Psoas muscle (tissue), 8 donors: Measurements from ENCODE around the gene MAGI1. TPM values are rescaled to one million over a fixed set of nuclear protein-coding genes. Genes with fewer than 3 reads are reported as not detected.

ENCODE experiments used
- ATAC-seq, 4 donors: fragments of 200-7000 bp; cut with Tn5 transposase; one replicate each; pipeline ENCODE4 v1.9.1; 2020; ENCODE audit warnings: moderate library complexity in 3 of 4, mild to moderate bottlenecking in 2 of 4
- DNase-seq, 2 donors: peaks; one replicate each; pipeline ENCODE4 v3.0.0-alpha.2; 2020
- H3K27ac ChIP-seq: fragments of 200-600 bp; one replicate; pipeline ENCODE4 v1.8.0; 2022
- H3K27me3 ChIP-seq, 3 donors: fragments of 200-600 bp in 1 of 3; one replicate each; pipeline versions ENCODE4 v1.6.1 to v1.8.0; 2013 to 2022; ENCODE audit warnings: low read length in 2 of 3, mild to moderate bottlenecking in 2 of 3, moderate library complexity in 1 of 3; ENCODE audit not compliant: insufficient read depth in 3 of 3
- H3K36me3 ChIP-seq, 2 donors: fragments of 200-600 bp in 1 of 2; one replicate each; pipeline versions ENCODE4 v1.6.1 to v1.8.0; 2013 to 2022; ENCODE audit warnings: low read depth in 1 of 2, mild to moderate bottlenecking in 1 of 2, moderate library complexity in 1 of 2; ENCODE audit not compliant: insufficient read depth in 1 of 2
- H3K4me1 ChIP-seq: fragments of 200-600 bp; one replicate; pipeline ENCODE4 v1.8.0; 2022
- H3K4me3 ChIP-seq: fragments of 200-600 bp; one replicate; pipeline ENCODE4 v1.8.0; 2022; ENCODE audit warnings: mild to moderate bottlenecking
- H3K9me3 ChIP-seq: fragments of 200-600 bp; one replicate; pipeline ENCODE4 v1.8.0; 2022
- CTCF ChIP-seq: fragments of 200-600 bp; IDR thresholded peaks from one replicate; pipeline ENCODE4 v1.8.0; 2022; ENCODE audit warnings: antibody characterized with exemption
- WGBS, 3 donors: extraction: QIAGEN DNeasy Blood & Tissue Kit; methylation state at CpG; one replicate each; pipeline versions ENCODE4 v1.1.6 to v1.1.7; 2013; 5-methylcytosine and 5-hydroxymethylcytosine counted together
- intact Hi-C, 2 donors: fragments of 100-400 bp; cut with DNase I; formaldehyde crosslinking; loops; one replicate each; pipeline versions ENCODE4 v1.11.0 to v1.14.2; 2022
- polyA plus RNA-seq, 3 donors: library from polyadenylated mRNA; stranded (reverse); fragments of 200-250 nt; gene quantifications; one replicate each; pipeline ENCODE4 v1.2.3, GENCODE V29; 2013
- total RNA-seq, 4 donors: library from RNA; stranded (reverse); fragmentation: NEBNext Ultra II Directional in 2 of 4; extraction: Animal tissue kit (Norgen Biotek cat#: 25700) in 2 of 4; gene quantifications; one replicate each; pipeline versions ENCODE4 v1.2.1 to v1.2.4, GENCODE V29; 2021 to 2023
- donor health status: healthy with polysubstance abuse.
- donor health status: DM: no; HTN: no; CAD: no; lungs with moderate emphysema.
- donor health status: Bipolar disorder and iron deficiency.
- donor health status: healthy.
- donor health status: DM: yes; HTN: yes; CAD: no.
- donor health status: DM: no; HTN: no; CAD: no.
- donor health status: DM: no; HTN: no; CAD: no.
- donor health status: DM: yes; HTN: yes; CAD: no.

Gene MAGI1
- total and polyA plus RNA-seq, 7 donors = 4.5 to 8.1 (median 6.3) TPM

- ATAC-seq (no peak), DNase-seq (no peak)
- WGBS, 3 donors = 88 to 94% (median 92%) methylated on average over 3 of the region's 3 CpGs
- no peak for TF ChIP-seq CTCF
- Histone ChIP-seq H3K4me1 (no peaks in the 10 kb centered on the region), H3K27ac (no peak overlapping the region), H3K27me3 (no peaks in the 10 kb centered on the region), H3K9me3 (no peaks in the 10 kb centered on the region), H3K36me3 (no peaks in the 10 kb centered on the region), H3K4me3 (no peak overlapping the region)
- intact Hi-C loops = no loop called here
Measured at GRCh38 chr3:65850261-65850660, 188.5 kb downstream of the MAGI1 start.

- DNase-seq (no peak), ATAC-seq (no peak)
- Histone ChIP-seq H3K9me3 (no peaks in the 10 kb centered on the region), H3K27ac (no peak overlapping the region), H3K36me3 (no peaks in the 10 kb centered on the region), H3K4me1 (no peaks in the 10 kb centered on the region), H3K27me3 (no peaks in the 10 kb centered on the region), H3K4me3 (no peak overlapping the region)
- WGBS, 3 donors = 87 to 94% (median 88%) methylated on average over 7 of the region's 7 CpGs
- no peak for TF ChIP-seq CTCF
- intact Hi-C loops = no loop called here
Measured at GRCh38 chr3:65848024-65848423, 190.7 kb downstream of the MAGI1 start.

GRCh38 chr3:65846936-65847335 is 191.8 kb downstream of the MAGI1 start:
- Histone ChIP-seq H3K27me3 (no peaks in the 10 kb centered on the region), H3K4me1 (no peaks in the 10 kb centered on the region), H3K9me3 (no peaks in the 10 kb centered on the region), H3K4me3 (no peak overlapping the region), H3K27ac (no peak overlapping the region), H3K36me3 (no peaks in the 10 kb centered on the region)
- DNase-seq (no peak), ATAC-seq (no peak)
- 39 to 74% (median 43%) methylated on average over 1 of the region's 1 CpG for WGBS, 3 donors
- intact Hi-C loops = no loop called here
- TF ChIP-seq CTCF = no peak

- no peak for TF ChIP-seq CTCF
- Histone ChIP-seq H3K27me3 (no peaks in the 10 kb centered on the region), H3K36me3 (no peaks in the 10 kb centered on the region), H3K4me1 (no peaks in the 10 kb centered on the region), H3K9me3 (no peaks in the 10 kb centered on the region), H3K27ac (no peak overlapping the region), H3K4me3 (no peak overlapping the region)
- ATAC-seq (no peak), DNase-seq (no peak)
- 74 to 88% (median 86%) methylated on average over 2 of the region's 2 CpGs for WGBS, 3 donors
- intact Hi-C loops = no loop called here
Measured at GRCh38 chr3:65844370-65844769, 194.3 kb downstream of the MAGI1 start.

GRCh38 chr3:65843732-65844131 is 195.0 kb downstream of the MAGI1 start:
- H3K9me3 ChIP-seq = no peaks in the 10 kb centered on the region
- H3K36me3 ChIP-seq = no peaks in the 10 kb centered on the region
- no peaks in the 10 kb centered on the region for H3K4me1 ChIP-seq
- no peak for ATAC-seq
- 90 to 91% (median 90%) methylated on average over 1 of the region's 1 CpG for WGBS, 3 donors
- DNase-seq = no peak
- no peak overlapping the region for H3K27ac ChIP-seq
- intact Hi-C loops = no loop called here
- no peak overlapping the region for H3K4me3 ChIP-seq
- no peak for TF ChIP-seq CTCF
- H3K27me3 ChIP-seq = no peaks in the 10 kb centered on the region
